ENCODE measurements around the gene LDLRAP1.

DNA sequence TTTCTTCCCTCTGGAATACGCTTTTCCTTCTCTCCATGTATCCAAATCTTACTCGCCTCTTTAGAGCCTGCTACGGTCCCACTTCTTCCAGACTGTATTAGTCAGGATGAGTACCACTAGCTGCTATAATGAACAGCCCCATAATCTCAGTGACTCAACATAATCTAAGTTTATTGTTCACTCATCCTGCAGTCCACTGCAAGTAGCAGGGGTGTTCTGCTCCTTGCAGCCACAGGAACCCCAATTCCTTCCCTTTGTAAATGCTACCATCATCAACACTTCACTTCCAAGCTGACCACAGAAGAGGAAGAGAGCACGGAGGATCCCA lies 18.1 kb upstream of the LDLRAP1 start:
- TF ChIP-seq EZH2phosphoT487 (IDR thresholded peaks at IDR 0.05; ENCODE audit: insufficient read depth, low read depth) (no peak), EZH2 (IDR thresholded peaks at IDR 0.05; ENCODE audit: insufficient read depth, poor library complexity, severe bottlenecking) (no peak)

All from GM23248 (cell line).